ENCODE results near the gene U2AF1L4.
"Not testable (repeated sequence)": the region's sequence is repeated elsewhere in the genome, so short reads cannot be mapped to it uniquely, and the experiment has no call there.

The U2AF1L4 gene

GRCh38 chr19:35780058-35780457, 34.8 kb upstream of the U2AF1L4 start:
- no peak for DNase-seq

- DNase-seq, result no peak
These were observed 33.8 kb upstream of the U2AF1L4 start for GRCh38 chr19:35779033-35779432.

GRCh38 chr19:35777961-35778360, 32.7 kb upstream of the U2AF1L4 start:
- no peak for DNase-seq

GRCh38 chr19:35777086-35777841, 32.0 kb upstream of the U2AF1L4 start:
- peak; percentile 84 for DNase-seq

- peak; percentile 67 for DNase-seq
These were observed 31.0 kb upstream of the U2AF1L4 start for GRCh38 chr19:35776102-35776788.

- peak; percentile 96 for DNase-seq
These were observed 30.3 kb upstream of the U2AF1L4 start, which contains the start of gene ARHGAP33 for GRCh38 chr19:35775298-35776101. TSS of gene ARHGAP33 (plus strand) at chr19:35775564. CDS start at chr19:35775659, 95 bp downstream.

- no peak for DNase-seq
These were observed 29.8 kb upstream of the U2AF1L4 start for GRCh38 chr19:35775046-35775297.

GRCh38 chr19:35774274-35775045, 29.2 kb upstream of the U2AF1L4 start:
- DNase-seq, result no peak

- DNase-seq, result no peak
These were observed 28.0 kb upstream of the U2AF1L4 start for GRCh38 chr19:35773020-35773806.

GRCh38 chr19:35772362-35772761, 27.1 kb upstream of the U2AF1L4 start:
- DNase-seq, result not testable (repeated sequence)

- no peak for DNase-seq
These were observed 22.8 kb upstream of the U2AF1L4 start for GRCh38 chr19:35768082-35768421.

- DNase-seq, result peak; percentile 60
These were observed 22.3 kb upstream of the U2AF1L4 start for GRCh38 chr19:35767288-35768081.

- DNase-seq, result no peak
These were observed 21.4 kb upstream of the U2AF1L4 start for GRCh38 chr19:35766571-35767104.

- DNase-seq, result no peak
These were observed 19.5 kb upstream of the U2AF1L4 start for GRCh38 chr19:35764432-35765315.

- no peak for DNase-seq
These were observed 15.6 kb upstream of the U2AF1L4 start for GRCh38 chr19:35760711-35761349.

GRCh38 chr19:35759697-35760096, 14.5 kb upstream of the U2AF1L4 start:
- DNase-seq, result no peak

- DNase-seq, result peak; percentile 100
These were observed 12.8 kb upstream of the U2AF1L4 start, which contains the start of gene PROSER3 for GRCh38 chr19:35757749-35758608. TSS of gene PROSER3 (plus strand) at chr19:35758176. CDS start at chr19:35758216, 40 bp downstream.

GRCh38 chr19:35757231-35757748, 12.1 kb upstream of the U2AF1L4 start:
- DNase-seq, result no peak

Data from retina (tissue), 1 donor.